ENCODE data around the gene PWWP2B.
A peak's percentile ranks its signal among the peaks of the same experiment; 100 is the strongest.

The PWWP2B gene

DNA sequence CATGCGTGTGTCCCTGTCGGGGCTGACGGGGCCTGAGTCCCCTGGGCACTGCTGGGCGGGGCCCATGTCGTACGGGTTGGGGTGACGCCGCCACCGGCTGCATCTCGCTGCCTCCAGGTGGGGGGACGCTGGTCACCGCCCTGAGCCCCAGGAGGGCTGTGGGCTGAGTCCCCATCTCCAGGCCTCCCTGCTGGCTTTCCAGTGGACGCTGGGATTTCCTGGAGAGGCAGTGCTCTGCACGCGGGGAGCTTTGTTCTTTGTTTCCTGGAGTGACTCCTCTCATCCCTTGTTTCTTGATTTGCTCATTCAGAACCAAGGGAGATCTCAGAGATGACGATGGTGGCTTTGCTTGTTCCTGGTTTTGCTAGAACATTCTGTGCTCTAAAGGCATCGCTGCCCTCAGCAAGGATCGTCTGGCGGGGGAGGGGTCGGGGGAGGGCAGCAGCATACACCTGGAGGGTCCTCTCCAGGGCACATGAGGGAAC is 21.0 kb downstream of the PWWP2B start:
- Histone ChIP-seq H3K36me3 (ENCODE audit: control insufficient read depth in 1 of 2, insufficient read depth in 2 of 2, low read length in 2 of 2) (no peaks in the 10 kb centered on the region), H3K27ac (ENCODE audit: low read length) (peak overlapping the region; percentile 63), H3K4me1 (ENCODE audit: control insufficient read depth in 1 of 2, insufficient read depth in 2 of 2, low read length in 2 of 2) (peaks cover 20 to 55% of the 10 kb centered on the region in 2 donors), H3K4me3 (ENCODE audit: low read depth in 1 of 2, low read length in 2 of 2) (no peak overlapping the region), H3K9me3 (ENCODE audit: control insufficient read depth in 1 of 2, low read length in 2 of 2) (no peaks in the 10 kb centered on the region), H3K27me3 (ENCODE audit: low read depth, low read length) (no peaks in the 10 kb centered on the region)

DNA sequence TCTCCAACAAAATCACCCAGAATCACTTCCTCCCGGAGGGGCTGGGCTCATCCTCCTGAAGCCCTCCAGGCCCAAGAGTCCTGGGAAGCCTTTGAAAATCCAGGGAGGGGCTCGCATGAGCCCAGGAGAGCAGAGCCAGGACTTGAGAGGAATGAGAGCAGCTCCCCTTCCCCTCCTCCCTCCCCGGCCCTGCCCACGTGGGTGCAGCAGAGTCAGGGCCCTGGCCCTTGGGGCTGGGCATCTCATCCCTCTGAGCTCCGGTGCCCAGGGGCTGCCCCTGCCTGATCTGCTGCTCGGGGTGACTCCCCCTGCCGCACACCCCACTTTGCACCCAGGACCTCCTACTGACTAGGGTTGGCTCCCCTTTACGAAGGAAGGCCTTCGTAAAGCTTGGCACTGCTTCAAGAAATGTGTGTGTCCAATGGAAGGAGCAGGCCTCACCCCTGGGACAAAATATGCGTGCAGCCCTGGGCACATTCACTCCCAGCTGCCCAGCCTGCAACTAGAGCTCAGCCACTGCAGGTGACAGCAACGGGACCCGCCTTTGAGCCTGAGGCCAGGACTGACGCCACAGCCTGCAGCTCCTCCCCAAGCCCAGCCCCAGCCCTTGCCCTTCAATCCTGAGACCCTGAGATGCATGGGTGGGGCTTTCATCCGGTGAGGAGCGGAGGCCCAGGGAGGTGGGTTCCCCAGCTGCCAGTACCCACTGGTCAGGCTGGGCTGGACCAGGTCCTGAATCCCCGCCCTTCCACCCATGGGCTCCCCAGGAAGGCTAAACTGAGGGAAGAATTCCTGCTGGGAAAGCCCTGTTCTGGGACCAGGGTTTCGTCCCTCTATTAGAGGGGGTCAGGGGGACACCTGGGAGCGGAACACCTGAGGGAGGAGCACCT is 21.8 kb downstream of the PWWP2B start:
- peak overlapping the region; percentile 63 for H3K27ac ChIP-seq (ENCODE audit: low read length)
- H3K27me3 ChIP-seq (ENCODE audit: low read depth, low read length), result no peaks in the 10 kb centered on the region
- H3K4me3 ChIP-seq (ENCODE audit: low read depth in 1 of 2, low read length in 2 of 2), result no peak overlapping the region
- peaks cover 20 to 59% of the 10 kb centered on the region in 2 donors for H3K4me1 ChIP-seq (ENCODE audit: control insufficient read depth in 1 of 2, insufficient read depth in 2 of 2, low read length in 2 of 2)
- no peaks in the 10 kb centered on the region for H3K36me3 ChIP-seq (ENCODE audit: control insufficient read depth in 1 of 2, insufficient read depth in 2 of 2, low read length in 2 of 2)
- no peaks in the 10 kb centered on the region for H3K9me3 ChIP-seq (ENCODE audit: control insufficient read depth in 1 of 2, low read length in 2 of 2)

DNA sequence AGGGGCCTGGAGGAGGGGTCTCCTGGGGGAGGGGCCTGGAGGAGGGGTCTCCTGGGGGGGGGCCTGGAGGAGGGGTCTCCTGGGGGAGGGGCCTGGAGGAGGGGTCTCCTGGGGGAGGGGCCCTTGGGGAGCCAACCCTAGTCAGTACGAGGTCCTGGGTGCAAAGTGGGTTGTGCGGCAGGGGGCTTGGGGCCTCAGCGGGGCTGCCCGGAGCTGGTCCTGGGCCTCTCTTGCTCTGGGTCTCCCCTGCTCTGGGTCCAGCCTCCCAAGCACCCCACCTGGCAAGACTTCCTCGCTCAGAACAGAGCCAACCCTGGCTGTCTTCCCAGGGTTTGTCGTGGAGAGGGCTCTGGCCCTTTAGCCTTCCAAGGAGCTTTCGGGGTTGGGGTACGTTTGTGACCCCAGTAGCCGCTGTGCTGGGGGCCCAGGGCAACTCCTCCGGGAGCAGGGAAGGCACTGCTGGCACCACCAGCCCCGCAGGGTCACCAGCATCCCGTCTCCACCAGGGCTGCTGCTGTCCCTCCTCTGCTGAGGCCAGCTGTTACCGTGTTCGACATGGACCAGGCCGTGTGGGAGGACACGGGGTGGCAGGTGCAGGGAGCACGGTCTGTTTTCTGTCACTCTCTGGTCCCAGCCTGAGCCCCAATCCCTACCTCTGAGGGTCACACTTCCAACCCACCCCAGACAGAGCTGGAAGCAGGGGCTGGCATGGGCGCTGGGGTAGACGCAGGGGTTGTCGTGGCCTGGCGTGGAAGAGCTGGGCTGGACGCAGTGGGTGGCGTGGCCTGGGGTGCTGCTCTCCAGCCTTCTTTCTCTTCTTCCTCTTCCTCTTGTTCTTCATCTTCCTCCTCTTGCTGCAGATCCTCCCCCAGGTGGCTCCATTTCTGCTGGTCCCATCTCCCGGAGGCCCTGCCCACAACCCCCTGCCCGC is 22.8 kb downstream of the PWWP2B start:
- Histone ChIP-seq H3K9me3 (ENCODE audit: control insufficient read depth in 1 of 2, low read length in 2 of 2) (no peaks in the 10 kb centered on the region), H3K4me1 (ENCODE audit: control insufficient read depth in 1 of 2, insufficient read depth in 2 of 2, low read length in 2 of 2) (peaks cover 20 to 57% of the 10 kb centered on the region in 2 donors), H3K27ac (ENCODE audit: low read length) (peak overlapping the region; percentile 51), H3K27me3 (ENCODE audit: low read depth, low read length) (no peaks in the 10 kb centered on the region), H3K4me3 (ENCODE audit: low read depth in 1 of 2, low read length in 2 of 2) (no peak overlapping the region), H3K36me3 (ENCODE audit: control insufficient read depth in 1 of 2, insufficient read depth in 2 of 2, low read length in 2 of 2) (no peaks in the 10 kb centered on the region)

DNA sequence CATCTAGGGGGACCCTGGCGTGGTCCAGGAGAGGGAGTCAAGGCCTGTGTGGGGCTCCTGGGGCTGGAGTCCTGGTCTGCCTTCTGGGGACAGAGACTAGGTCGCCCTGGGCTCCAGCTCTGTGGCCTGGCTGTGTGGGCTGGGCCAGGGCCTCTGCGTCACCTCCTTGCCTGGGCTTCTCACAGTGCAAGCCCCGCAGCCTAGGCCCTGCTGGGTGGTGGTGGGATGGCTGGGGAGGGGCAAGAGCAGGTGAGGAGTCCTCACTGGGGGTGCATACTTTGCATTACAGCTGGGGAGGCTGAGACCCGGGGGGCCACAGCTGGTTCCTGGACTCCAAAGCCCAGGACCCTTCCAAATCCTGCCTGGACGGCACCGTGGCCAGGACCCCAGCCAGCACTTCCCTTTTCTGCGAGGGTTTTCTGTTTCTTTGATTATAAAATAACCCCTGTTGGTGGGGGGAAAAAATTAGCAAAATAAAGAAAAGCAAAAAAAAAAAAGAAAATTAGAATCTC is 23.5 kb downstream of the PWWP2B start:
- H3K4me1 ChIP-seq (ENCODE audit: control insufficient read depth in 1 of 2, insufficient read depth in 2 of 2, low read length in 2 of 2), result peaks cover 20 to 57% of the 10 kb centered on the region in 2 donors
- no peaks in the 10 kb centered on the region for H3K27me3 ChIP-seq (ENCODE audit: low read depth, low read length)
- no peak overlapping the region for H3K4me3 ChIP-seq (ENCODE audit: low read depth in 1 of 2, low read length in 2 of 2)
- no peaks in the 10 kb centered on the region for H3K36me3 ChIP-seq (ENCODE audit: control insufficient read depth in 1 of 2, insufficient read depth in 2 of 2, low read length in 2 of 2)
- peak overlapping the region; percentile 14 for H3K27ac ChIP-seq (ENCODE audit: low read length)
- no peaks in the 10 kb centered on the region for H3K9me3 ChIP-seq (ENCODE audit: control insufficient read depth in 1 of 2, low read length in 2 of 2)

DNA sequence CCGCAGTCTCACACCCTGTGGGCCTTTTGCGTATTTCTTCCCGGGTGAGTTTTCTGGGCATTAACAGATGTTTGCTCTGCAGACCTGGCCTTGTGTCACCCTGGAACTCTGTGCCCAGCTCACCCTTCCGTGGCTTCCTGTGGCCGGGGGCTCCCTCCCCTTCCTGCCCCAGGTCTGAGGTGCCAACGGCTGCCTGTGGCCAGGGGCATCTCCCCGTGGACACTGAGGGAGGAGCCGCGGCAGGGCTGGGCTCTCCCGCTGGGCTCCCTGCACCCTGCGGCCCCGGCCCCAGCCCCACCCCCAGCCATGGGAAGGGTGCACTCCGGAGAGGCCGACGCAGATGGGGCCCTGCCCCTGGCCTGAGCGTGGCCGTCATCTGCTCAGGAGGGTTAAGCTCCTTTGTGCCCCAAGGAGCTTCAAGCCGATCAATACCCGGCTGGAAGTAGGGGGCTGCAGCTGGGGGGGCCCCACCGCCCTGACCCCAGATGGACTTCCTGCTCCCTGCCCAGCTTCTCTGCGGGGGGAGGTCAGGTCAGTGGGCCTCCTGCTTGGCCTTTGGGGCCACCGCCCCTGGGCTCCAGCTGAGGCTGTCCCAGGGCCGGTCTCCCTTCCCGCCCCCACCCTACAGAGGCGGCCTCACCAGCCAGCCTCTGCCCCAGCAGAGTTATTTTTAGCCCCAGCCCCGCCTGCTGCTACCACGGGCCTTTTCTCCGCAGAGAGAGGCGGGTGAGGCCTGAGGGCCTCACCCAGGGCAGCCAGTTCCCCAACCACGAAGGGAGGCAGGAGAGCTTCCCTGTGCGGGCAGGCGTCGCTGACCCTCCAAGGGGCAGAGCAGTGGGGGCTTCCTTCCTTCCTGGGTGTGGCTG is 24.2 kb downstream of the PWWP2B start:
- H3K4me1 ChIP-seq (ENCODE audit: control insufficient read depth in 1 of 2, insufficient read depth in 2 of 2, low read length in 2 of 2), result peaks cover 20 to 57% of the 10 kb centered on the region in 2 donors

DNA sequence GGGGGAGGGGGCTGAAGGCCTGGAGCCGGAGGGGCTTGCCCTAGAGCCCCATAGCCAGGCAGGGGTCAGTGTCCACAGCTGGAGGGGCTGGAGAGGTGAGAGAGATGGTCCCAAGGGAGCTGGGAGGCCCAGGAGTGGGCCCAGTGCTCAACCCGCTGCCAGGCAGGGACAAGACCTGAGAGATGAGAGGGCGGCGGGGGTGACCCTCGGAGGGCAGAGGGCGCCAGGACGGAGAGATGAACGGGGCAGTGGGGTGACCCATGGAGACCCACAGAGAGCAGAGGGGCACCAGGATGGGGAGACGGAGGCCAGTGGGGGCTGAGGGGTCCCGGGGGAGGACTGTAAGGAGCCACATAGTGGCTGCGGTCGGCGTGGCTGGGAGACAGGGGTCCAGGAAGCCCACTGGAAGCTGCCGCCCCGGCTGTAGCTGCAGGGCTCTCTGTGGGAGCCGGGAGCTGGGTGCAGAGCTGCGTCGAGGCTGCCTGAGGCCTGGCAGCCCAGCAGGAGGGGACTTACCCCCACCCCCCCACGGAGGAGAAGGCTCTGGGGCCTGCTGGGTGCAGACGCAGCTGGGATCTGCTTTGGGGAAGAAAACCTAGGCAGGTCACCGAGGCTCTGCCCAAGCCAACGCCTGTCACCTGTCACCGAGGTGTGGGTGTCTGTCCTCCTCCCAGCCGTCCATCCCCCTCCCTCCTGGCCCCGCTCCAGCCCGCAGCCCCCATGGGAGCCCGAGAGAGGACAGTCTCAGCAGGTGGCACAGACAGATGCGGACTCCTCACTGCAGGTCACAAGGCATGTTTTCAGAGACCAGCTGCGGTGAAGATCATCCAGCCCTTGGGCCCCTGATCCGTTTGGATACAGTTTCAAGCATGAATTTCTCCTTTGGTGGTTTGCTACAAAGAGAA is 25.1 kb downstream of the PWWP2B start:
- peaks cover 20 to 57% of the 10 kb centered on the region in 2 donors for H3K4me1 ChIP-seq (ENCODE audit: control insufficient read depth in 1 of 2, insufficient read depth in 2 of 2, low read length in 2 of 2)
- no peaks in the 10 kb centered on the region for H3K27me3 ChIP-seq (ENCODE audit: low read depth, low read length)
- peak overlapping the region in 1 of 2 donors; percentile 36 for H3K4me3 ChIP-seq (ENCODE audit: low read depth in 1 of 2, low read length in 2 of 2)
- no peaks in the 10 kb centered on the region for H3K9me3 ChIP-seq (ENCODE audit: control insufficient read depth in 1 of 2, low read length in 2 of 2)
- H3K36me3 ChIP-seq (ENCODE audit: control insufficient read depth in 1 of 2, insufficient read depth in 2 of 2, low read length in 2 of 2), result no peaks in the 10 kb centered on the region
- H3K27ac ChIP-seq (ENCODE audit: low read length), result peak overlapping the region; percentile 74

More for the DNA sequence above, 24.2 kb downstream of the PWWP2B start:
- Histone ChIP-seq H3K27ac (ENCODE audit: low read length) (peak overlapping the region; percentile 74), H3K9me3 (ENCODE audit: control insufficient read depth in 1 of 2, low read length in 2 of 2) (no peaks in the 10 kb centered on the region), H3K27me3 (ENCODE audit: low read depth, low read length) (no peaks in the 10 kb centered on the region), H3K36me3 (ENCODE audit: control insufficient read depth in 1 of 2, insufficient read depth in 2 of 2, low read length in 2 of 2) (no peaks in the 10 kb centered on the region), H3K4me3 (ENCODE audit: low read depth in 1 of 2, low read length in 2 of 2) (peak overlapping the region in 1 of 2 donors; percentile 36)

DNA sequence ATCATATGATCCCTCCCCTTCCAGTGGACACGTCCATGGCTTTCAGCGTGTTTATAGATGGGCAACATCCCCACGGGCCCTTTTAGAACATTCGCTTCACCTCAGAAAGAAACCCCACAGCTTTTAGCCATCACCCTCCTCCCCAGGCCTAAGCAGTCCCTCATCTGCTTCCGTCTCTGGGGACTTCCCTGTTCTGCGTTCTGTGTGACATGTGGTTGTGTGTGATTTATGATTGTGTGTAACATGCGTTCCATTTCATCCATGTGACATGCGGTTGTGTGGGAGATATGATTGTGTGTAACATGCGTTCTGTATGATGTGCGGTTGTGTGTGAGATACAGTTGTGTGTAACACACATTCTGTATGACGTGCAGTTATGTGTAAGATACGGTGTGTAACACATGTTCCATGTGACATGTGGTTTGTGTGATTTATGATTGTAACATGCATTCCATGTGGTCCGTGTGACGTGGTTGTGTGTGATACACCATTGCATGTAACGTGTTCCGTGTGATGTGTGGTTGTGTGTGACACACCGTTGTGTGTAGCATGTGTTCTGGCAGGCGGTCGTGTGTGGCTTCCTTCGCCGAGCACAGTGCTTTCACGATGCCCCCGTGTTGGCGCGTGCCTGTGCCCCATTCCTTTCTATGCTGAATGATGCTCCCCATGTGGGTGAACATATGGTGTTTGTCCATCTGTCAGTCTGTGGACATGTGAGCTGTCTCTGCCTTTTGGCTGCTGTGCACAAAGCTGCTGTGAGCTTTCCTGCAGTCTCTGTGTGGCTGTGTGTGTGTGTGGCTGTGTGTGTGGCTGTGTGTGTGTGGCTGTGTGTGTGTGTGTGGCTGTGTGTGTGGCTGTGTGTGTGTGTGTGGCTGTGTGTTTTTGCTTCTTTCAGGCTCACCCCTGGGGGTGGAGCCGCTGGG is 26.2 kb downstream of the PWWP2B start:
- Histone ChIP-seq H3K27ac (ENCODE audit: low read length) (peak overlapping the region; percentile 74), H3K36me3 (ENCODE audit: control insufficient read depth in 1 of 2, insufficient read depth in 2 of 2, low read length in 2 of 2) (no peaks in the 10 kb centered on the region), H3K27me3 (ENCODE audit: low read depth, low read length) (no peaks in the 10 kb centered on the region), H3K4me3 (ENCODE audit: low read depth in 1 of 2, low read length in 2 of 2) (no peak overlapping the region), H3K4me1 (ENCODE audit: control insufficient read depth in 1 of 2, insufficient read depth in 2 of 2, low read length in 2 of 2) (peaks cover 16 to 52% of the 10 kb centered on the region in 2 donors), H3K9me3 (ENCODE audit: control insufficient read depth in 1 of 2, low read length in 2 of 2) (no peaks in the 10 kb centered on the region)

DNA sequence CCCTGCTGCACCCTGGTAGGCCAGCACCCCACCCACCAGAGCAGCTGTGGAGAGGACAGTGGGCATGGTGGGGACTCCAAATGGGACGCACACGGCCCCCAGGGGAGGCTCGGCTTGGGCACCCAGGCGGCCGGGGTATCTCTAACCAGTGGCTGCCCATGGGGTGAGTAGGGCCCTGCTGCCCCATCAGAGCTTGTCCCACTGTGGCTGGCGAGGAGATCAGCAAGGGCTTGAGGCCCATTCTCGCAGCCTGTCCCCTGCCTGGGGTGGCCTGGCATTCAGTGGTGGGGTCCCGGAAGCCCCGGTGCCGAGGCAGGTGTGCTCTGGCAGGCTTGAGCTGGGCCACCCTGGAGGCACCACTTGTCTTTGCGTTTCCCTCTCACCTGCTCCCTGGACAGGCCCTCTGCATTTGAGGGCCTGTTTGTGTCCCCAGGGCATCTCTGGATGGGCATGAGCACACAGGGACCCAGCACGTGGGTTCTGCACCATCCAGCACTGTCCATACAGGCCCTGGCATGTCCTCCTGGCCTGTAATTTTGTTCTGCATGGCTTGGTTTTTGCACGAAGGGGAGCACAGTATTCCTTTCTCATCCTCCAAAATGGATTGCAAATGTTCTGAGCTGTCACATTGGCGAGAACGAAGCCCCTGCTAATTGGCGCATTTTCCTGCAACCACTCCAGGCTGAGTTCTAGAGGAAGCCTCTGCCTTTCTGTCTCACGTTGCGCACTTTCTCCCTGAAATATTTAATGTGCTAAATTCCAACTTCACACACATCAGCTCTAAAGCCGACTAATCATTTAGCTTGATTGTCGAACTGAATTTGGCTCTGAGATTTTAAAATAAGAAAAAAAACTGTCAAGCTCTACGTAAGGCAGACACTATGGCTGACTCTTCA is 27.2 kb downstream of the PWWP2B start:
- H3K36me3 ChIP-seq (ENCODE audit: control insufficient read depth in 1 of 2, insufficient read depth in 2 of 2, low read length in 2 of 2), result no peaks in the 10 kb centered on the region
- peaks cover 6 to 43% of the 10 kb centered on the region in 2 donors for H3K4me1 ChIP-seq (ENCODE audit: control insufficient read depth in 1 of 2, insufficient read depth in 2 of 2, low read length in 2 of 2)
- H3K27ac ChIP-seq (ENCODE audit: low read length), result no peak overlapping the region
- H3K9me3 ChIP-seq (ENCODE audit: control insufficient read depth in 1 of 2, low read length in 2 of 2), result no peaks in the 10 kb centered on the region
- no peak overlapping the region for H3K4me3 ChIP-seq (ENCODE audit: low read depth in 1 of 2, low read length in 2 of 2)
- no peaks in the 10 kb centered on the region for H3K27me3 ChIP-seq (ENCODE audit: low read depth, low read length)
